NCI-H2196 treated with DMSO at 0.1 percent for 48 hours (cell line): ENCODE data around the gene NXNL1.

Experiments used
- DNase-seq: peaks from one replicate; lab custom pipeline; 2025; ENCODE audit not compliant: unreplicated experiment; lab: John Stamatoyannopoulos, UW

Gene NXNL1

GRCh38 chr19:17456127-17456526, 4.6 kb downstream of the NXNL1 start:
- no peak for DNase-seq

GRCh38 chr19:17455308-17456123, 5.2 kb downstream of the NXNL1 start:
- DNase-seq, result no peak

GRCh38 chr19:17454576-17455071, 6.1 kb downstream of the NXNL1 start:
- DNase-seq, result no peak

GRCh38 chr19:17451820-17452219, 8.9 kb downstream of the NXNL1 start:
- no peak for DNase-seq

DNA sequence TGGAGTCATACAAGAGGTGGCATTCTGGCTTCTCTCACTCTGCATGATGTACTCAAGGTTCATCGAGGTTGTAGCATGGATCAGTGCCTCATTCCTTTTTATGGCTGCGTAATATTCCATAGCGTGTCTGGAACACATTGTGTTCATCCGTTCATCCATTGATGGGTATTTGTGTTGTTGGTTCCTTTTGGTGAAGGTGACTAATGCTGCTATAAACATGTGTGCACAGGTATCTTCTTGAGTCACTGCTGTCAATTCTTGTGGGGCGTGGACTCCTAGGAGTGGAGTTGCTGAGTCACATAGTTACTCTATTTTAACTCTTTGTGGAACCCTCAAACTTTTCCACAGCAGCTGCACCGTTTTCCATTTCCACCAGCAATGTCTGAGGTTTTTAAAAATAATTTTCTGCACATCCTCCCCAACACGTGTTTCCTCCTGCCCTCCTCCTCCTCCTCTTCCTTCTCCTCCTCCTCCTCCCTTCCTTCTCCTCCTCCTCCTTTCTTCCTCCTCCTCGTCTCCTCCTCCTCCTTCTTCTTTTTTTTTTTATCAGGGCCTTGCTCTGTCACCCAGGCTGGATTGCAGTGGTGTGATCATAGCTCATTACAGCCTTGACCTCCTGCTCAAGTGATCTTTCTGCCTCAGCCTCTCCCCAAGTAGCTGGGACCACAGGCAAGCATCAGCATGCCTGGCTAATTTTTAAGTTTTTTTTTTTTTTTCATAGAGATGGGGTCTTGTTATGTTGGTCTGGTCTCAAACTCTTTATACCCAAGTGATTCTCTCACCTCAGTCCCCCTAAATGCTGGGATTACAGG, 10.3 kb downstream of the NXNL1 start:
- DNase-seq, result no peak

- DNase-seq, result no peak
Observed at GRCh38 chr19:17448131-17448967, 12.4 kb downstream of the NXNL1 start, which contains the start of gene TMEM221. TMEM221 (minus strand) TSS chr19:17448668; CDS start chr19:17448462, 206 bp downstream.

DNA sequence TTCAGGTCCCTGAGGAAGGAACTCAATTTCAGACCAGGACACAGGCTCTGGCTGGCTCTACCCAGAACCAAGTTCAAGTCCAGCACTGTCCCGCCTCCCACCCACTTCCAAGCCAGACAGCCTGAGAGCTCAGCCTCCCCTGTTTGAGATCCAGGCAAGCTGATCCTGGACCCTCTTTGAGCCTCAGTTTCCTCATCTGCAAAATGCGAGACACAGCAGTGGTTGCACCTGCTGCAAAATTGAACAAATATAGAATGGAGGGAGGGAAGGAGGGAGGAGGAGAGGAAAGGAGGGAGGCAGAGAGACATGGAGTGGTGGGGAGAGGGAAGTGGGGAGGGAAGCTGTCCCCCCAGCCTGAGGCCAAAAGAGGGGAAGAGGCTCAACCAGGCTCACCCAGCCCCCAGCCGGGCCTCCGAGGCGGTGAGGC, 13.0 kb downstream of the NXNL1 start:
- no peak for DNase-seq

DNA sequence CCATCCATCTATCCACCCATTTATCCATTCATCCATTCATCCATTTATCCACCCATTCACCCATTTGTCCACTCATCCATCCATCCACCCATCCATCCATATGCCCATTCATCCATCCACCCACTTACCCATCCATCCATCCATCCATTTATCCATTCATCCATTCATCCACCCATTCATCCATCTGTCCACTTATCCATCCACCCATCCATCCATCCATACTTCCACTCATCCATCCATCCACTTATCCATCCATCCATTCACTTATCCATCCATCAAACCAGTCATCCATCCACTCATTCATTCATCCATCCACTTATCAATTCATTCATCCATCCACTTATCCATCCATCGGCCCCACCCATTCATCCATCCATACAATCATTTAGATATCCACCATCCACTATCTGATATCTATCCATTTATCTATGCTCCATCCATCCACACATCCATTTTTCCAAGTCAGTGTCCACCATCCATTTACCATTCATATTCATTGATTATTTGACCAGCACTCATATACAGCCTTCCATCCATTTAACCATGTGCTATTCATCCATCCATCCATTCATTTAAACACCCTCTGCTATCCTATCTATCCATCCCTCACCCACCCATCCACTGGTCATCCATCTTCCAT, 15.1 kb downstream of the NXNL1 start:
- DNase-seq, result no peak

DNA sequence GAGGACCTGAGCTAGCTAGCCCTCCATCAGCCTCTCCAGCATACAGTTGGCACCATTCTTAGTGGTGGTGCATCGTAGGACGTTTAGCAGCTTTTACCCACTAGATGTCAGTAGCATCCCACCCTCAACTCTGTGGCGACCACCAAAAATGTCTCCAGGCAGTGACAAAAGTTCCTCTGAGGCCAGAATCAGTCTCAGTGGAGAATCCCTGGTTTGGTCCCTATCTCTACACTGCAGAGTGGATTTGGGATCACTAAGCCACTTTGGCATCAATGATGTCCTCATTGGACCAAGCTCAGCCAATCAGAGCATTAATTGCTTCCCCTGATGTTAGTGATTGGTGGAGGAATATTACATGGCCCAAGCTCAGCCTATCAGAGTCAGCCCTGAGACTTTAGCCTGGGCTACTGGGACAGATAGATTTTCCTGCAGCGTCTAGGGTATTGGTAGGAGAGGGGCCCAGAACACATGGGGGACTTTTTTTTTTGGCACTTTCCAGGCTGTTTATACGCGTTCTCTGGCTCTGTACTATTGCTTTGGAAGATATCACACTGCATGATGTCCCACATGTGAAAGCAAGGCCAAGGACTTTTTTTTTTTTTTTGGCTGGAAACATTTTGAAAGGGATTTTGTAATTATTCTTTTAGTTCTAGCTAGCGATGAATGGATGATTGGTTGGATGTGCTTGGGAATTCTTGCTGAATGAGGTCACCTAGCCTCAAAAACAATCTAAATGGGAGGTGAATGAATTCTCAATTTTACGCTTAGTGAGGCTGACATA, 19.3 kb downstream of the NXNL1 start:
- DNase-seq, result peak; percentile 13

DNA sequence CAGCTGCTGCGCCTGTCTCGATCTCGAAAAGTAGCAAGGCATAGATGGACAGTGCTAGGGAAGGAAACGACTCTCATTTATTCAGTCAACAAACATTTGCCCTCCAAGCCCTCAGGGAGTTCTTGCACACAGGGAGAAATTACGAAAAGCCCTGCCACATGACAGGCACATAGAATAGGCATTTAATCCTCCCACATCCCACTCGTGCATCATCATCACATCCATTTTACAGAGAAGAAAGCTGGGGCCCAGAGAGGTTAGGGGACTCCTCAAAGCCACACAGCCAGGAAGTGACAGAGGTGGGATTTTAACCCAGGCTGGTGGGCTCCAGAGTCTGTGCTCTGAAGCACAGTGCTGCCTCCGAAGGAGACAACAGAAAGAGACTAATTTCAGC, 23.9 kb downstream of the NXNL1 start:
- DNase-seq, result no peak

DNA sequence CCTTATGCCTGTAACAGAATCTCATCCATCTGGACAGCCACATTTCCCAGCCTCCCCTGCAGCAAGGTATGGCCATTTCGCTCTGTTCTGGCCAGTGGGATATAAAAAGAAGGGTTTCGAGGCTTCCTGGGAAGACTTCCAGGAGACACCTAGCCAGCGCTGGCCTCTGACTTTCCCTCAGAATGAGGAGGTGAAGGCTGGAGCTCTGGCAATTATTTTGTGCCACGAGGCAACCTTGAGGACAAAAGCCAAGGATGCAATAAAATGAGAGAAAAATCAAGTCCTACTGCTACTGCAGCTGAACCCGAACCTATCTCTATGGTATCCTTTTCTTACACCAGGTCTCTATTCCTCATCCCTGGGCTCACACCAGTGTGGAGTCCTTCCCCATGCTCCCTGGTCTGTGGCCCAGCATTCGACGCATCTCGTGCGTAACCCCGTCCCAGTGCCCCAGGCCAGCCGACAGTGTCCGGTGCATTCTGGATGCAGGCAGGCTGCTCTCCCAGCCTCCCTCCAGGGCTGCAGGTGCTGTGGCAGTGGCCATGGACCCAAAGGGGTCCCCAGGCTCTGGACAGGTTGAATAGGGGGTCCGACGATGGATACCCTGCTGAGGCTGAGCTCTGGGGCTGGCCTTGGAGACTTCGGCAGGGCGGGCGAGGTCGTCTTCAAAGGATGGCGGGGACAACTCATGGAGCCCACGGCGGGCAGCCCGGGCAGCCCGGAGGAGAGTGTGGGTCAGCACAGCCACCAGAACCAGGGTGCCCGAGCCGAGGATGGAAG, 24.4 kb downstream of the NXNL1 start:
- DNase-seq, result no peak

- DNase-seq, result no peak
Observed at GRCh38 chr19:17435218-17435617, 25.5 kb downstream of the NXNL1 start.

- DNase-seq, result no peak
Observed at GRCh38 chr19:17431417-17431816, 29.3 kb downstream of the NXNL1 start.

- DNase-seq, result no peak
Observed at GRCh38 chr19:17429641-17430113, 31.0 kb downstream of the NXNL1 start.

DNA sequence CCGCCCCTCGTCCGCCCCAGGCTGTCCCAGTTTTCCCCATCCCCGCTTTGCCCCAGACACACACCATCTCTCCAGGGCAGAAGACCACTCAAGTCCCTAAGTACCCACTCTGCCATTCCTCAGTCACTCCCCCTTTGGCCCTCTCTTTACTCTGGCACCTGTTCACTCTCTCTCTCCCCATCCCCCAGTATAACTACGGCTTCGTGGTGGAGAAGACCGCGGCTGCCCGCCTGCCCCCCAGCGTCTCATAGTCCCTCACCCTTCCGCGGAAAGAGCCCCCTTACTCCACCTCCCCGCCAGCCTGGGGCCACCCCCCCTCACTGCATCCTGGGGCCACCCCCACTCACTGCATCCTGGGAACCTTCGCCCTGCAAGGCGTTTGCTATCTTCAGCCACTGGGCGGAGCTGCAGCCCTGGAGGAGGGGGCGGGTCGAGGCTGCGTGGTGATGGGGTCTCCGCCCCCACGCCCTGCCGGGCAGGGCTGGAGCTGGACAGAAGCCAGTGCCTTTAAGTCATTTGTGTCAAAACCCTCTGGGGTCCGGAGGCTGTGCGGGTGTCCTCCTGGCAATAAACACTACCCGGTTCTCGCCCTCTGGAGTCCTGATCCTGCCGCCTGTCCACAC, 35.9 kb downstream of the NXNL1 start:
- no peak for DNase-seq

DNA sequence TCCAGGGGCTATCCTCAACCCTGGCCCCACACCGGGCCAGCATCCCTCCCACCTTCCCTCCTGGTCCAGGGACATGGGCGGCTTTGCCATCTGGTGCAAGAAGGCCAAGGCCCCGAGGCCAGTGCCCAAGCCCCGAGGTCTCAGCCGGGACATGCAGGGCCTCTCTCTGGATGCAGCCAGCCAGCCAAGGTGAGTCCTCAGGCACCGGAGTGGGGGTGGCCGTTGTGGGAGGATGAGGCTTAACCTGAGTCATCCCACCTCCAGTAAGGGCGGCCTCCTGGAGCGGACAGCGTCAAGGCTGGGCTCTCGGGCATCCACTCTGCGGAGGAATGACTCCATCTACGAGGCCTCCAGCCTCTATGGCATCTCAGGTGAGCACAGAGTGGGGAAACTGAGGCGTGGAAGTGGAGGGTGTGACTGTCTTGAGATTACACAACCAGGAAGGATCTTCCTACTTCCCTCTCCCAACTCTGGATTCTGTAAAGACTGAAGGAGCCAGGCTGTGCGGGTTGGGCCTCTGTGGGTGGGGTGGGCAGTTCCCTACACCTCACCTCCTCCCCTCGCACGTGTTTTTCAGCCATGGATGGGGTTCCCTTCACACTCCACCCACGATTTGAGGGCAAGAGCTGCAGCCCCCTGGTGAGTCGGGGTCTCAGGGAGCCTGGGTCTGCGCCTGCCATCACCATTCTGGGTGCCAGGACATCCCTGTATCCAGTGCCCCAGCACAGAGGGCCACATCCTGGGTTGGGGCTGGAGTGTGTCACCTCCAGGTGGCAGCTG, 37.1 kb downstream of the NXNL1 start:
- no peak for DNase-seq

- no peak for DNase-seq
Observed at GRCh38 chr19:17421942-17422341, 38.8 kb downstream of the NXNL1 start.

- peak; percentile 22 for DNase-seq
Observed at GRCh38 chr19:17420475-17420924, 40.2 kb downstream of the NXNL1 start.
